ENCODE measurements around the gene TRO.

TRO gene

DNA sequence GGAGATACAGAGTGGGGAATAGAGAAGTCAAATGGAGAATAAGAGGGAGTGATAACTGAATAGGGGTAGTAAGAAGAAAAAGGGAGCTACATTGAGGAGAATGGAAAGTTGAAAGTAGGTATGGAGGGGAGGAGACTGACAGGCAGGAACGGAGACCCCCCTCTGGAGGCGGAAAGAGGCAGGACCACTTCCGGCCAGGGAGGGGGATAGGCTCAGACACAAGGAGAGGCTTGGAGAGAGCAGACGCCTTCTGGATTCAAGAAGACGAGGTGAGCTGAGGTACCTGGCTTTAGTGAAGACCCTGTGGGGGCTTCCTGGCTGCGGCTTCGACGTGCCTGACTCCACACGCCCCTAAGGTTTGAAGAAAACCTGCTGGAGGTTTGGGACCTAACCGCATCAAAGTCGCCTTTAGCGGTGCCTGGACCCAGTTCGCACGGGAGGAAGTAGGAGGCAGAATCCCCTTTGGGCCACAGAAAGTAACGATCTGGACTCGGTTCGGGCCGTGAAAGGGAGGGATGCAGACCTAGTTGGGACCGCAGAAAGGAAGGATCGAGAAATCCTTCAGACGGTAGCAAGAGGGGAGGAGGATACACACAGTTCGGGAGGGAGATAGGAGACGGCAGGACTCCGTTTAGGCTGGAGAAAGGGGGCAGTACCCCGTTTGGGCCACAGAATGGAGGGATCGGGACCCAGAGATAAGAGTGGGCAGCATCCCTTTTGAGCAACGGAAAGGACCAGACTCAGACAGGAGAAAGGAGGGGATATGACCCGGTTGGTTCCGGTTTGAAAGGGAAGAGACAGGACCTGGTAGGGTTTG lies at the start of gene TRO:
Gene TRO (plus strand): TSS at position 215 of the 817 bp plus-strand sequence. CDS start 1,423 bp downstream, outside the sequence.
- DNase-seq: peak; percentile 2

DNA sequence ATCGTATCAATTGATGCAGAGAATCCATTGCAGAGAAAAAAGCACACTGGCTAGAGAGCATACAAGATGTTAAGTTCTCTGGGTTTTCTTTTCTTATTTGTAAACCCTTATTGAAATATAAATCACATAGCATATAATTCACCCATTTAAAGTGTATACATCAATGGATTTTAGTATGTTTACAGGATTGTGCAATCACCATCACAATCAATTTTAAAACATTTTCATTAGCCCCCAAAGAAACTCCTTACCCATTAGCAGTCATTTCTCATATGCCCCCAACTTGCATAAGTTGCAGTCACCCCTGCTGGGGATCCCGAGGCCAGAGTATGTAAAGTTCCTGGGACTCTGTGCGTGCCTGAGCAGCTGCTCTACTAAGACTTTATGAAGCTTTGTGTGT lies 34.9 kb upstream of the TRO start:
- no peak for DNase-seq

- DNase-seq: no peak
These were observed 29.1 kb upstream of the TRO start for GRCh38 chrX:54891573-54891972.

- no peak for DNase-seq
These were observed 26.5 kb upstream of the TRO start for GRCh38 chrX:54894159-54894558.

- no peak for DNase-seq
These were observed 10.7 kb upstream of the TRO start for GRCh38 chrX:54909941-54910340.

DNA sequence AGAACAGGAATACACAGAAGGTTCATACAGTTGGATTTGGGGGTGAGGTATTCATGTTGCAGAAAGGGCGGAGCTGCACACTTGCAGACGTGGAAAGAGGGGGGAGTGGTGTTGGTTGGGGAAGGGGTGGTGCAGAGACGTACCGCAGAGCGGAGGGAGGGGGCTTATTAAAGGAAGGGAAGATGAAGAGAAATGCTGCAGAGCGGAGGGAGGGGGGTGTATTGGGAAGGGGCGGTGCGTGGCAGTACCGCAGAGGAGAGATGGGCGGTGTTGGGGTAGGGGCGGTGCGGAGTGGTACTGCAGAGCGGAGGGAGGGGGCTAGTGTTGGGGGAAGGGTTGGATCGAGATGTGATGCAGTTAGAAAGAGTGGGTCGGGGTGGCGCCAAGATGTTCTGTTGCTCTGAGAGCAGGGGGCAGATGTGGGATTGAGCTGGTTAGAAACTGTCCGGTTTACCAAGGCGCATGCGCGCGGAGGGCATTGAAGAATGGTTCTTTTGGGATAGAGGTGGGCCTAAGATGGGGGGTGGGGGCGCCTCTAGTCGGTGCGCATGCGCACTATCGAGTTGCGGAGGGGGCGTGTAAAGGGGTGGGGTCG lies 900 bp downstream of the TRO start:
- DNase-seq: peak; percentile 59

GRCh38 chrX:54922547-54922946 lies 1.9 kb downstream of the TRO start:
- no peak for DNase-seq

- no peak for DNase-seq
These were observed 2.8 kb downstream of the TRO start for GRCh38 chrX:54923376-54923775.

GRCh38 chrX:54926978-54927377 lies 6.4 kb downstream of the TRO start:
- DNase-seq: no peak

DNA sequence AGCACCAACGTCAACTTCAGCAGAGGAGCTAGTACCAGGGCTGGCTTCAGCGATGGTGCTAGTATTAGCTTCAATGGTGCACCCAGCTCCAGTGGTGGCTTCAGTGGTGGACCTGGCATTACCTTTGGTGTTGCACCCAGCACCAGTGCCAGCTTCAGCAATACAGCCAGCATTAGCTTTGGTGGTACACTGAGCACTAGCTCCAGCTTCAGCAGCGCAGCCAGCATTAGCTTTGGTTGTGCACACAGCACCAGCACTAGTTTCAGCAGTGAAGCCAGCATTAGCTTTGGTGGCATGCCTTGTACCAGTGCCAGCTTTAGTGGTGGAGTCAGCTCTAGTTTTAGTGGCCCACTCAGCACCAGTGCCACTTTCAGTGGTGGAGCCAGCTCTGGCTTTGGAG lies 8.3 kb downstream of the TRO start:
- DNase-seq: no peak

- no peak for DNase-seq
These were observed 9.8 kb downstream of the TRO start for GRCh38 chrX:54930291-54931049.

GRCh38 chrX:54931107-54931506 lies 10.5 kb downstream of the TRO start:
- no peak for DNase-seq

GRCh38 chrX:54933150-54933826 lies 12.7 kb downstream of the TRO start:
- DNase-seq: no peak

DNA sequence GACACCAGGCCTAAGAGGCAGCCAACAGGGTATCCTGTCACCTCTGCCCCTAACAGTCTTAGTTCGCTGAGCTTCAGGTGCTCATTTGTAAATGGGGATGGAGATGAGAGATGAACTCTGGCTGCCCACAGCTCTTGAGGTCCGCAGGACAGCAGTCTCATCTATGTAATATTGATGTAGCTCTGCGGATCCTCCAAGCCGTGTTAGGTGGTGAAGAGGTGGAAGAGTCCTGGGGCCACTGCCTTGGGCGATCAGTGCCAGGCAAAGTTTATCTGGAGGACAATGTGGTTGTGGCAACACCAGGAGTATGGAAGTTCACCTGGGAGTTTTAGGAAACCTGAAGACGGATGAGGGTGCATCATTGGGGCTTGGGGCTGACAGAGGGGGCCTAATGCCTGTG lies 13.4 kb downstream of the TRO start:
- DNase-seq: no peak

DNA sequence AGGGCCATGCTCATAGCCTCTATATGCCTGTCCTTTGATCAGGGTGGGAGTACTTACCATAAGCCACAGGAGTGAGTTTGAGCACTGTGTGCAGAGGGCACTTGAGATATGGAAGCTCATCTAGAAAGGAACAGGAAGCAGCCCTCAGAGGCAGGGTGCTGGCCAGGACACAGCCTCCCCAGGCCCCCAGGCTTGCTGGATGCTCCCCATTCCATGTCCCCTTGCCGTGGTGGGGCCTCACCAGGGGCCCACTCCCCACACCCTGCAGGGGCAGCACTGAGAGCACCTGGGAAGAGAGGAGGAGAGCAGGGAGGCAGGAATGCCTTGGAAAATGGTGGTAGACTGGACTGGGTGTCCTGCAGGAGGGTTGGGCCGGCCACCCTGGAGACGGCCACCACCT lies 14.3 kb downstream of the TRO start:
- DNase-seq: no peak

- no peak for DNase-seq
These were observed 14.7 kb downstream of the TRO start for GRCh38 chrX:54935306-54935705.

DNA sequence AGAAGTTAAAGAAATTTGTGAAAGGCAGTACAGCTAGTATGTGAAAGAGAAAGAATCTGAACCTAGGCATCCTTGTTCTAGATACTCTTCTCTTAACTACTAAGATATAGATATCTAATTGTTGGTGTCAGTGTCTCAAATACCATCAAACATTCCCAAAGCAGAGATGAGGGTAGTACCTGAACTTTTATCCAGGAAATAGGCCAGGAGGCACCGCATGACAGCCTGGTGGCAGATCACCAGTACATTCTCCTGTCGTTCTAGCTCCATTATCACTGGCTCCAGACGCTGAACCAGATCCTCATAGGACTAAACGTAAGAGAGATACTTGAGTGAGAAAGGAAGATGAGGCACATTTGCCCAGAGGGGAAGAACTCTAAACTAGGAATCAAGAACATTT lies 16.8 kb downstream of the TRO start:
- DNase-seq: no peak

DNA sequence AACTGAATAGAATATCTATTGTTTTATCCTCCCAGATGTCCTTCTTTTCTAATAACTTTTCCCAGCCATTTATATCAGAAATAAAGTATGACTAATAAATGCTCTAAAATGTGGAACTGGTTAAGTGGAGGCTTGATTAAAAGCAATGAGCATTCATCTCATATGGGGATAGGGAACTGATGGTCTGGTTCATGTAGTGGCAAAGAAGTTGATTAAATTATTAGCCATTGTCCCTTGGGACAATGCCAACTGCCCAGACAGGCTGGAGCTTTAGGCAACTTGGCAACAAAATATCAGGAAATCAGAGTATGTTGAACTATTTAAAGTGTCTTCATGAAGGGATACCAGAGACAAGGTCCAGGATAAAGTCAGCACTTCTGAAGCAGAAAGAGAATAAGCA lies 24.2 kb downstream of the TRO start:
- no peak for DNase-seq

GRCh38 chrX:54945224-54945623 lies 24.6 kb downstream of the TRO start:
- no peak for DNase-seq

- no peak for DNase-seq
These were observed 30.2 kb downstream of the TRO start for GRCh38 chrX:54950730-54951375.

DNA sequence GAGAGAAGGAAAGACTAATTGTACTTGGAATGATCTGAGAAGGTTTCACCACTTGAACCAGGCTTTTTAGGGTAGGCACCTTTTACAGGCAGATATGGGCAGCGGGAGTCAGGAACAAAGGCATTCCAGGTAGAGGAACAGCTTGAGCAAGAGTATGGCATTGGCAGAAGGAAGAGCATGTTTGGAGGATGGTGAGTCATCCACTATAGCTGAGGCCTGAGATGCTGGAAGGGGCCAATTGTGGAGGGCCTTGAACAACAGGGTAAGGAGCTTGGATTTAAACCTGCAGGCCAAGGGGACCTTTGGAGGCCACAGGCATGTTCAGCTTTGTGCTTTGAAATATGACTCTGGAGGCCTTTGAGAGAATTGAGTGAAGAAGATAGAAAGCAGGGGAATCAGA lies 41.1 kb downstream of the TRO start:
- no peak for DNase-seq

GRCh38 chrX:54964766-54965497 lies 44.3 kb downstream of the TRO start:
- no peak for DNase-seq

Measured in NCI-H446 treated with DMSO at 0.1 percent for 48 hours (cell line).